ENCODE measurements around the gene XRCC5.

- TF ChIP-seq POLR2AphosphoS5 (IDR thresholded peaks at IDR 0.05): no peak
- TF ChIP-seq CTCF (IDR thresholded peaks at IDR 0.05 in 8 of 11, conservative IDR thresholded peaks at IDR 0.05 in 3 of 11): no peak
- TF ChIP-seq POLR2A (IDR thresholded peaks at IDR 0.05): no peak
Measured at GRCh38 chr2:216221811-216222210, 112.7 kb downstream of the XRCC5 start.
